A673 (cell line): ENCODE data around the gene PPFIBP1. TPM values are rescaled to one million over a fixed set of nuclear protein-coding genes. Genes with fewer than 3 reads are reported as not detected.

Experiments used
- BruUV-seq: library from RNA; stranded (reverse); fragments of 400-500 nt; replicated peaks from 2 replicates; lab custom pipeline; 2021; lab: Mats Ljungman, UMichigan
- CTCF ChIA-PET: fragments of 300-600 bp; sonication (Branson Sonifier 250); formaldehyde crosslinking; loops from one replicate; lab custom pipeline; 2022; ENCODE audit warnings: antibody characterized with exemption; lab: Charles Lee
- POLR2A ChIA-PET: fragments of 300-600 bp; sonication (Branson Sonifier 250); formaldehyde crosslinking; loops from one replicate; lab custom pipeline; 2022; ENCODE audit warnings: antibody characterized with exemption; ENCODE audit not compliant: low non-redundant PET; lab: Charles Lee
- DNase-seq: peaks from one replicate; pipeline ENCODE4 v3.0.0-alpha.2; 2015; ENCODE audit warnings: low spot score
- H3K27ac ChIP-seq: fragments of 200-600 bp; sonication (generic); 2 replicates; pipeline ENCODE4 v1.5.1; 2016; ENCODE audit warnings: mixed run types, low read depth, mild to moderate bottlenecking, mixed read lengths, antibody characterized with exemption, low read length; ENCODE audit not compliant: poor library complexity, severe bottlenecking
- H3K27me3 ChIP-seq: fragments of 200-600 bp; sonication (generic); replicated peaks from 2 replicates; pipeline ENCODE4 v1.6.1; 2017; ENCODE audit warnings: mixed run types, low read depth, mild to moderate bottlenecking, mixed read lengths, antibody characterized with exemption, low read length; ENCODE audit not compliant: insufficient read depth, poor library complexity
- H3K36me3 ChIP-seq: fragments of 200-600 bp; sonication (generic); 2 replicates; pipeline ENCODE4 v1.6.1; 2016; ENCODE audit warnings: mixed run types, mild to moderate bottlenecking, mixed read lengths, antibody characterized with exemption, low read length; ENCODE audit not compliant: insufficient read depth, poor library complexity, severe bottlenecking
- H3K4me1 ChIP-seq: fragments of 200-600 bp; sonication (generic); 2 replicates; pipeline ENCODE4 v1.6.1; 2017; ENCODE audit warnings: mixed run types, mild to moderate bottlenecking, mixed read lengths, antibody characterized with exemption, low read length; ENCODE audit not compliant: insufficient read depth, poor library complexity, severe bottlenecking
- H3K4me3 ChIP-seq: fragments of 200-600 bp; sonication (generic); 2 replicates; pipeline ENCODE4 v1.5.1; 2016; ENCODE audit warnings: low read depth, mixed run types, mild to moderate bottlenecking, mixed read lengths, low read length; ENCODE audit not compliant: poor library complexity, severe bottlenecking
- H3K9me3 ChIP-seq: fragments of 200-600 bp; sonication (generic); 2 replicates; pipeline ENCODE4 v1.6.1; 2016; ENCODE audit warnings: mixed run types, low read depth, mild to moderate bottlenecking, mixed read lengths, antibody characterized with exemption, low read length; ENCODE audit not compliant: poor library complexity, severe bottlenecking
- CTCF ChIP-seq: fragments of 300-800, 200-600 bp; sonication (generic); conservative IDR thresholded peaks from 2 replicates; pipeline ENCODE4 v1.5.1; 2017; ENCODE audit warnings: low read depth, mild to moderate bottlenecking, antibody characterized with exemption, low read length, moderate library complexity, mixed read lengths
- EZH2 ChIP-seq: fragments of 200-600 bp; sonication (generic); IDR thresholded peaks from 2 replicates; pipeline ENCODE4 v1.6.1; 2017; ENCODE audit warnings: borderline replicate concordance, low read depth, mild to moderate bottlenecking, mixed read lengths, antibody characterized with exemption, low read length; ENCODE audit not compliant: poor library complexity, severe bottlenecking
- intact Hi-C: fragments of 100-400 bp; cut with micrococcal nuclease; formaldehyde crosslinking; loops from one replicate; pipeline ENCODE4 v1.10.0; 2022; ENCODE audit not compliant: unreplicated experiment
- total RNA-seq: library from RNA; stranded (reverse); gene quantifications from 2 replicates; pipeline ENCODE4 v1.2.3, GENCODE V29; 2021

The PPFIBP1 gene
- total RNA-seq, 1 experiment from 2014 or later, result 41.2 TPM

- BruUV-seq, result no TSS peak
Measured at GRCh38 chr12:27573972-27574371, 50.0 kb downstream of the PPFIBP1 start.

GRCh38 chr12:27575090-27575761 is 51.2 kb downstream of the PPFIBP1 start:
- no peaks in the 10 kb centered on the region for H3K9me3 ChIP-seq
- H3K27ac ChIP-seq, result no peak overlapping the region
- peaks cover 5% of the 10 kb centered on the region for H3K4me1 ChIP-seq
- no peak for TF ChIP-seq CTCF
- no peak for TF ChIP-seq EZH2
- no peaks in the 10 kb centered on the region for H3K36me3 ChIP-seq
- BruUV-seq, result no TSS peak
- ChIA-PET POLR2A (no interaction called here), CTCF (no interaction called here)
- H3K4me3 ChIP-seq, result no peak overlapping the region
- intact Hi-C loops, result no loop called here
- DNase-seq, result no peak
- H3K27me3 ChIP-seq, result no peaks in the 10 kb centered on the region

More at GRCh38 chr12:27573972-27574371, 50.0 kb downstream of the PPFIBP1 start:
- POLR2A ChIA-PET, result no interaction called here
- no peaks in the 10 kb centered on the region for H3K9me3 ChIP-seq
- H3K27ac ChIP-seq, result no peak overlapping the region
- H3K27me3 ChIP-seq, result no peaks in the 10 kb centered on the region
- no peak overlapping the region for H3K4me3 ChIP-seq
- intact Hi-C loops, result no loop called here
- TF ChIP-seq CTCF, result no peak
- no peak for TF ChIP-seq EZH2
- no peaks in the 10 kb centered on the region for H3K36me3 ChIP-seq
- H3K4me1 ChIP-seq, result peaks cover 5% of the 10 kb centered on the region
- CTCF ChIA-PET, result interaction anchor here (0.6 kb wide), 1 partner anchor 139 kb away, joined by 8 read pairs; no protein-coding TSS in a partner anchor
- peak; percentile 33 for DNase-seq

- Histone ChIP-seq H3K36me3 (no peaks in the 10 kb centered on the region), H3K4me1 (peaks cover 5% of the 10 kb centered on the region), H3K4me3 (no peak overlapping the region), H3K27ac (no peak overlapping the region), H3K27me3 (no peaks in the 10 kb centered on the region), H3K9me3 (no peaks in the 10 kb centered on the region)
- TF ChIP-seq CTCF, result no peak
- TF ChIP-seq EZH2, result no peak
- CTCF ChIA-PET, result no interaction called here
- POLR2A ChIA-PET, result no interaction called here
- no peak for DNase-seq
- intact Hi-C loops, result no loop called here
- BruUV-seq, result no TSS peak
Measured at GRCh38 chr12:27575762-27576118, 51.7 kb downstream of the PPFIBP1 start.
